Gastroesophageal sphincter (tissue), 4 donors: ENCODE data around the gene TEX264. TPM values are rescaled to one million over a fixed set of nuclear protein-coding genes. Genes with fewer than 3 reads are reported as not detected.
"Not testable (repeated sequence)": the region's sequence is repeated elsewhere in the genome, so short reads cannot be mapped to it uniquely, and the experiment has no call there.

Source experiments
- ATAC-seq: fragments of 150-250 bp; one replicate; pipeline ENCODE4 v1.9.1; 2016; ENCODE audit warnings: mild to moderate bottlenecking, moderate library complexity
- H3K27ac ChIP-seq, 4 donors: fragments of 200-600 bp; sonication (generic) in 3 of 4; 1 replicate in 3 of 4; 2 replicates in 1 of 4; pipeline ENCODE4 v1.5.1; 2016 to 2019
- H3K27me3 ChIP-seq: fragments of 200-600 bp; sonication (generic); one replicate; pipeline ENCODE4 v1.5.1; 2019
- H3K36me3 ChIP-seq, 2 donors: fragments of 200-600 bp; sonication (generic); one replicate each; pipeline ENCODE4 v1.5.1; 2019; ENCODE audit warnings: control low read depth in 1 of 2
- H3K4me1 ChIP-seq, 3 donors: fragments of 200-600 bp; sonication (generic); 1 replicate in 2 of 3; 2 replicates in 1 of 3; pipeline ENCODE4 v1.5.1; 2016 to 2019; ENCODE audit warnings: control low read depth in 2 of 3
- H3K4me3 ChIP-seq, 2 donors: fragments of 200-600 bp; sonication (generic); one replicate each; pipeline ENCODE4 v1.5.1; 2019; ENCODE audit warnings: mild to moderate bottlenecking in 1 of 2, moderate library complexity in 1 of 2
- H3K9me3 ChIP-seq, 3 donors: fragments of 200-600 bp; sonication (generic); one replicate each; pipeline ENCODE4 v1.5.1; 2017 to 2019; ENCODE audit warnings: control low read depth in 2 of 3
- CTCF ChIP-seq, 4 experiments: fragments of 200-600 bp in 2 of 4; fragments of 450-650 bp in 2 of 4; sonication (generic) in 1 of 4; IDR thresholded peaks; one replicate each; pipeline ENCODE4 v1.5.1; 2017 to 2019; ENCODE audit warnings: antibody characterized with exemption in 4 of 4, mild to moderate bottlenecking in 2 of 4, moderate library complexity in 2 of 4
- EP300 ChIP-seq: sonication (generic); formaldehyde crosslinking; IDR thresholded peaks from one replicate; pipeline ENCODE4 v1.6.1; 2017; ENCODE audit warnings: antibody characterized with exemption, mild to moderate bottlenecking
- POLR2A ChIP-seq, 2 donors: fragments of 450-650 bp; IDR thresholded peaks; one replicate each; pipeline ENCODE4 v1.6.1; 2017; ENCODE audit warnings: antibody characterized with exemption in 2 of 2, mild to moderate bottlenecking in 2 of 2, moderate library complexity in 1 of 2
- POLR2AphosphoS5 ChIP-seq: sonication (generic); formaldehyde crosslinking; IDR thresholded peaks from one replicate; pipeline ENCODE4 v1.6.1; 2017; ENCODE audit warnings: antibody characterized with exemption
- WGBS, 2 donors: methylation state at CpG; one replicate each; pipeline ENCODE4 v1.1.5; 2018; ENCODE audit warnings: low coverage in 1 of 2; 5-methylcytosine and 5-hydroxymethylcytosine counted together
- total RNA-seq, 4 donors: library from RNA; depleted of rRNA; stranded (reverse); fragments of >200 nt; gene quantifications; one replicate each; pipeline ENCODE4 v1.1.0, GENCODE V29; 2016

TEX264 gene
- total RNA-seq, 4 donors from 2014 or later: 43.9 to 67.5 (median 51.4) TPM

GRCh38 chr3:51735039-51735438 is 64.0 kb downstream of the TEX264 start:
- no peak for ATAC-seq
- H3K27me3 ChIP-seq: peaks cover 51% of the 10 kb centered on the region
- peaks cover 0 to 2% (median 0%) of the 10 kb centered on the region in 3 donors for H3K9me3 ChIP-seq
- TF ChIP-seq POLR2AphosphoS5 (no peak), CTCF (IDR thresholded peaks at IDR 0.05) (no peak), POLR2A (IDR thresholded peaks at IDR 0.05) (no peak), EP300 (no peak)
- no peaks in the 10 kb centered on the region for H3K4me1 ChIP-seq
- no peaks in the 10 kb centered on the region for H3K36me3 ChIP-seq
- 21 to 25% methylated on average over 3 of the region's 3 CpGs for WGBS, 2 donors
- no peak overlapping the region for H3K4me3 ChIP-seq
- no peak overlapping the region for H3K27ac ChIP-seq

GRCh38 chr3:51735950-51736349 is 64.9 kb downstream of the TEX264 start:
- H3K27ac ChIP-seq: no peak overlapping the region
- no peaks in the 10 kb centered on the region for H3K9me3 ChIP-seq
- ATAC-seq: no peak
- no peaks in the 10 kb centered on the region for H3K36me3 ChIP-seq
- peaks cover 55% of the 10 kb centered on the region for H3K27me3 ChIP-seq
- H3K4me3 ChIP-seq: no peak overlapping the region
- 70 to 89% methylated on average over 2 of the region's 2 CpGs for WGBS, 2 donors
- no peak for TF ChIP-seq POLR2A (IDR thresholded peaks at IDR 0.05)
- TF ChIP-seq CTCF (IDR thresholded peaks at IDR 0.05): no peak
- TF ChIP-seq EP300: no peak
- no peak for TF ChIP-seq POLR2AphosphoS5
- no peaks in the 10 kb centered on the region for H3K4me1 ChIP-seq

- H3K36me3 ChIP-seq: no peaks in the 10 kb centered on the region
- H3K4me3 ChIP-seq: no peak overlapping the region
- peaks cover 50% of the 10 kb centered on the region for H3K27me3 ChIP-seq
- 51 to 58% methylated on average over 4 of the region's 4 CpGs for WGBS, 2 donors
- ATAC-seq: no peak
- H3K27ac ChIP-seq: no peak overlapping the region
- H3K9me3 ChIP-seq: peaks cover 0 to 8% (median 0%) of the 10 kb centered on the region in 3 donors
- H3K4me1 ChIP-seq: no peaks in the 10 kb centered on the region
- TF ChIP-seq CTCF (IDR thresholded peaks at IDR 0.05) (no peak), POLR2A (IDR thresholded peaks at IDR 0.05) (no peak), POLR2AphosphoS5 (no peak), EP300 (no peak)
These were observed 68.1 kb downstream of the TEX264 start for GRCh38 chr3:51739110-51739509.

GRCh38 chr3:51742320-51742719 is 71.3 kb downstream of the TEX264 start:
- 85% methylated on average over 3 of the region's 3 CpGs; no CpG with 5 or more reads in 1 of the 2 donors for WGBS, 2 donors
- peaks cover 20% of the 10 kb centered on the region for H3K27me3 ChIP-seq
- not testable (repeated sequence) for H3K27ac ChIP-seq, H3K36me3 ChIP-seq, H3K9me3 ChIP-seq, ATAC-seq, H3K4me3 ChIP-seq, H3K4me1 ChIP-seq

- 28 to 60% methylated on average over 1 to 4 of the region's 4 CpGs for WGBS, 2 donors
- H3K4me3 ChIP-seq, H3K4me1 ChIP-seq, H3K9me3 ChIP-seq, H3K36me3 ChIP-seq, H3K27ac ChIP-seq, ATAC-seq: not testable (repeated sequence)
- H3K27me3 ChIP-seq: peaks cover 16% of the 10 kb centered on the region
These were observed 71.9 kb downstream of the TEX264 start for GRCh38 chr3:51742978-51743377.

GRCh38 chr3:51747840-51748239 is 76.8 kb downstream of the TEX264 start:
- no peak for TF ChIP-seq CTCF (IDR thresholded peaks at IDR 0.05)
- no peak for TF ChIP-seq EP300
- TF ChIP-seq POLR2AphosphoS5: no peak
- TF ChIP-seq POLR2A (IDR thresholded peaks at IDR 0.05): no peak
- no peaks in the 10 kb centered on the region for H3K36me3 ChIP-seq
- ATAC-seq: no peak
- H3K4me1 ChIP-seq: no peaks in the 10 kb centered on the region
- H3K27ac ChIP-seq: no peak overlapping the region
- no peaks in the 10 kb centered on the region for H3K27me3 ChIP-seq
- peaks cover 0 to 3% (median 0%) of the 10 kb centered on the region in 3 donors for H3K9me3 ChIP-seq
- H3K4me3 ChIP-seq: no peak overlapping the region
